ENCODE data around the gene OSBPL10.

Gene OSBPL10

GRCh38 chr3:31676556-31676955 is 304.5 kb downstream of the OSBPL10 start:
- Histone ChIP-seq H3K36me3 (ENCODE audit: insufficient read depth, low read length) (no peaks in the 10 kb centered on the region), H3K4me2 (ENCODE audit: low read depth, low read length, poor library complexity, severe bottlenecking) (no peak overlapping the region), H3K9me2 (replicated peaks; ENCODE audit: low read depth, low read length) (no peaks in the 10 kb centered on the region), H3K4me3 (ENCODE audit: low read length, poor library complexity, severe bottlenecking) (no peak overlapping the region), H3K27me3 (ENCODE audit: insufficient read depth, low read length, poor library complexity, severe bottlenecking) (no peaks in the 10 kb centered on the region), H3K9ac (ENCODE audit: low read depth, low read length, poor library complexity, severe bottlenecking) (no peak overlapping the region), H3K4me1 (ENCODE audit: insufficient read depth, low read length, poor library complexity, severe bottlenecking) (no peaks in the 10 kb centered on the region), H2AFZ (ENCODE audit: low read length) (no peak overlapping the region), H4K20me1 (ENCODE audit: insufficient read depth, low read length, poor library complexity, severe bottlenecking) (no peaks in the 10 kb centered on the region), H3K9me3 (ENCODE audit: insufficient read depth, low read depth, low read length) (no peaks in the 10 kb centered on the region), H3F3A (ENCODE audit: low read depth) (no peaks in the 10 kb centered on the region), H3K79me2 (ENCODE audit: insufficient read depth, low read length) (no peaks in the 10 kb centered on the region)
- TF ChIP-seq EZH2phosphoT487 (IDR thresholded peaks at IDR 0.05; ENCODE audit: borderline replicate concordance) = no peak
- TF ChIP-seq, protein P1, sequence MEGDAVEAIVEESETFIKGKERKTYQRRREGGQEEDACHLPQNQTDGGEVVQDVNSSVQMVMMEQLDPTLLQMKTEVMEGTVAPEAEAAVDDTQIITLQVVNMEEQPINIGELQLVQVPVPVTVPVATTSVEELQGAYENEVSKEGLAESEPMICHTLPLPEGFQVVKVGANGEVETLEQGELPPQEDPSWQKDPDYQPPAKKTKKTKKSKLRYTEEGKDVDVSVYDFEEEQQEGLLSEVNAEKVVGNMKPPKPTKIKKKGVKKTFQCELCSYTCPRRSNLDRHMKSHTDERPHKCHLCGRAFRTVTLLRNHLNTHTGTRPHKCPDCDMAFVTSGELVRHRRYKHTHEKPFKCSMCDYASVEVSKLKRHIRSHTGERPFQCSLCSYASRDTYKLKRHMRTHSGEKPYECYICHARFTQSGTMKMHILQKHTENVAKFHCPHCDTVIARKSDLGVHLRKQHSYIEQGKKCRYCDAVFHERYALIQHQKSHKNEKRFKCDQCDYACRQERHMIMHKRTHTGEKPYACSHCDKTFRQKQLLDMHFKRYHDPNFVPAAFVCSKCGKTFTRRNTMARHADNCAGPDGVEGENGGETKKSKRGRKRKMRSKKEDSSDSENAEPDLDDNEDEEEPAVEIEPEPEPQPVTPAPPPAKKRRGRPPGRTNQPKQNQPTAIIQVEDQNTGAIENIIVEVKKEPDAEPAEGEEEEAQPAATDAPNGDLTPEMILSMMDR (conservative IDR thresholded peaks at IDR 0.05; ENCODE audit: low read length) = no peak

DNA sequence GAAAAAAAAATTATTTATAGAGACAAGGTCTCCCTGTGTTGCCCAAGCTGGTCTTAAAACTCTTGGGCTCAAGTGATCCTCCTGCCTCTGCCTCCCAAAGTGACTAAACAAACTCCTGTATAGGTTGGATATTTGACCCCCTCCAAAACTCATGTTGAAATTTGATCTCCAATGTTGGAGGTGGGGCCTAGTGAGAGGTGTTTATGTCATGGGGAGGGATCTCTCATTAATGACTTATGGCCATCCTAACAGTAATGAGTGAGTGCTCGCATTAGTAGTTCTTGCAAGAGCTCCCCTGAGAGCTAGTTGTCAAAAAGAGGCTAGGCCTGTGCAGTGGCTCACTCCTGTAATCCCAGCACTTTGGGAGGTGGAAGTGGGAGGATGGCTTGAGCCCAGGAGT is 307.1 kb downstream of the OSBPL10 start:
- no peaks in the 10 kb centered on the region for H3K4me1 ChIP-seq (ENCODE audit: insufficient read depth, low read length, poor library complexity, severe bottlenecking)
- no peaks in the 10 kb centered on the region for H3F3A ChIP-seq (ENCODE audit: low read depth)
- H3K9me2 ChIP-seq (replicated peaks; ENCODE audit: low read depth, low read length) = no peaks in the 10 kb centered on the region
- no peak overlapping the region for H3K9ac ChIP-seq (ENCODE audit: low read depth, low read length, poor library complexity, severe bottlenecking)
- H4K20me1 ChIP-seq (ENCODE audit: insufficient read depth, low read length, poor library complexity, severe bottlenecking) = no peaks in the 10 kb centered on the region
- no peak overlapping the region for H3K4me2 ChIP-seq (ENCODE audit: low read depth, low read length, poor library complexity, severe bottlenecking)
- no peaks in the 10 kb centered on the region for H3K27me3 ChIP-seq (ENCODE audit: insufficient read depth, low read length, poor library complexity, severe bottlenecking)
- H3K4me3 ChIP-seq (ENCODE audit: low read length, poor library complexity, severe bottlenecking) = no peak overlapping the region
- no peaks in the 10 kb centered on the region for H3K9me3 ChIP-seq (ENCODE audit: insufficient read depth, low read depth, low read length)
- no peak overlapping the region for H2AFZ ChIP-seq (ENCODE audit: low read length)
- no peaks in the 10 kb centered on the region for H3K79me2 ChIP-seq (ENCODE audit: insufficient read depth, low read length)
- H3K36me3 ChIP-seq (ENCODE audit: insufficient read depth, low read length) = no peaks in the 10 kb centered on the region
- no peak for TF ChIP-seq EZH2phosphoT487 (IDR thresholded peaks at IDR 0.05; ENCODE audit: borderline replicate concordance)
- TF ChIP-seq, protein P1 (conservative IDR thresholded peaks at IDR 0.05; ENCODE audit: low read length) = no peak

DNA sequence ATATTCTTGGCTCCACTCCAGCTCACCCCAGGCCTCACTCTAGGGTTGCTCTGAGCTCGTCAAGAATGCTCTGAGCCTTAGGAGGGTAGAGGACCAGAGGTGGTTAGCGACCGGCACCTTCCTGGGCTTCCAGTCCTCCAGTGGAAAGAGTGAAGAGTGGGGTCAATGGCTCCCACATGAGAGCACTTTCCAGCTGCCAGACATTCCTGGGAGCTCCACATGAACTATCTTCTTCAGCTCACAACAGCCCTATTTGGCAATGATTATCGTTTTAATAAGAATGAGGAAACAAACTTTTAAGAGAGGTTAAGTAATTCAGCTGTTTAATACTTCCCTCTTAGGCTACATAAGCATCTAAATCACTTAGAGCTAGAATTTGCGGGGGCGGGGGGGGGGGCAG is 309.1 kb downstream of the OSBPL10 start:
- Histone ChIP-seq H4K20me1 (ENCODE audit: insufficient read depth, low read length, poor library complexity, severe bottlenecking) (no peaks in the 10 kb centered on the region), H3K4me1 (ENCODE audit: insufficient read depth, low read length, poor library complexity, severe bottlenecking) (no peaks in the 10 kb centered on the region), H3K9ac (ENCODE audit: low read depth, low read length, poor library complexity, severe bottlenecking) (no peak overlapping the region), H3K4me2 (ENCODE audit: low read depth, low read length, poor library complexity, severe bottlenecking) (no peak overlapping the region), H3K27me3 (ENCODE audit: insufficient read depth, low read length, poor library complexity, severe bottlenecking) (no peaks in the 10 kb centered on the region), H3F3A (ENCODE audit: low read depth) (no peaks in the 10 kb centered on the region), H3K79me2 (ENCODE audit: insufficient read depth, low read length) (no peaks in the 10 kb centered on the region), H3K9me2 (replicated peaks; ENCODE audit: low read depth, low read length) (no peaks in the 10 kb centered on the region), H3K36me3 (ENCODE audit: insufficient read depth, low read length) (no peaks in the 10 kb centered on the region), H3K9me3 (ENCODE audit: insufficient read depth, low read depth, low read length) (no peaks in the 10 kb centered on the region), H3K4me3 (ENCODE audit: low read length, poor library complexity, severe bottlenecking) (no peak overlapping the region), H2AFZ (ENCODE audit: low read length) (no peak overlapping the region)
- TF ChIP-seq, protein P1 (conservative IDR thresholded peaks at IDR 0.05; ENCODE audit: low read length) = no peak
- TF ChIP-seq EZH2phosphoT487 (IDR thresholded peaks at IDR 0.05; ENCODE audit: borderline replicate concordance) = no peak

All from Loucy (cell line).